Measurements from ENCODE around the gene NDUFAF2. TPM values are rescaled to one million over a fixed set of nuclear protein-coding genes. Genes with fewer than 3 reads are reported as not detected.

The NDUFAF2 gene
- total RNA-seq, 2 donors from 2014 or later: 16.6 to 17.9 TPM

DNA sequence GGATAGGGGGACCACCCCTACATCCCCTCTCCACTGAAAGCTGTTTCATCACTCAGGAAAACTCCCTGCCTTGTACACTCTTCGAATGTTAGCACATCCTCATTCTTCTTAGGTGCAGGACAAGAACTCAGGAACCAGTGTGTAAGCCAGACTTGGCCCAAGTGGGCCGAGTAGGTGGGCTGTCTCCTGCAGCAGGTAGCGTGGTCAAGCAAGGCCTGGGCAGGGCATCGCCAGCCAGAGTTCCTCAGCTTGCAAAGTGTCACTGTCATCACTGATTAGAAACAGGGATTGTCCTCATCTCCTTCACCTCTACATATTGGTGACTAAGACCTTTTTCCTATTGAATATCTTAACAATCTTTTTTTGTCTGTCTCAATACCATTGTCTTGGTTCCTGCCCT lies 194.9 kb downstream of the NDUFAF2 start:
- TF ChIP-seq CTCF (IDR thresholded peaks at IDR 0.05) (no peak), POLR2A (IDR thresholded peaks at IDR 0.05) (no peak), POLR2AphosphoS5 (IDR thresholded peaks at IDR 0.05) (no peak)
- intact Hi-C loops (cut with DNase I): no loop called here

GRCh38 chr5:61141801-61142200 lies 196.8 kb downstream of the NDUFAF2 start:
- Histone ChIP-seq H3K36me3 (no peaks in the 10 kb centered on the region), H3K4me3 (no peak overlapping the region), H3K9me3 (no peaks in the 10 kb centered on the region), H3K27me3 (replicated peaks; ENCODE audit: insufficient read depth) (no peaks in the 10 kb centered on the region), H3K27ac (no peak overlapping the region), H3K4me1 (replicated peaks) (no peaks in the 10 kb centered on the region)
- TF ChIP-seq CTCF (IDR thresholded peaks at IDR 0.05): no peak
- WGBS: 50% methylated on average over 1 of the region's 1 CpG
- intact Hi-C loops (cut with DNase I): no loop called here
- DNase-seq (ENCODE audit: low spot score): no peak

More for the DNA sequence above, 194.9 kb downstream of the NDUFAF2 start:
- DNase-seq (ENCODE audit: low spot score): no peak
- H3K36me3 ChIP-seq: no peaks in the 10 kb centered on the region
- WGBS: 89% methylated on average over 4 of the region's 4 CpGs
- no peak overlapping the region for H3K27ac ChIP-seq
- no peaks in the 10 kb centered on the region for H3K9me3 ChIP-seq
- H3K4me1 ChIP-seq (replicated peaks): no peaks in the 10 kb centered on the region
- H3K27me3 ChIP-seq (replicated peaks; ENCODE audit: insufficient read depth): no peaks in the 10 kb centered on the region
- H3K4me3 ChIP-seq: no peak overlapping the region

DNA sequence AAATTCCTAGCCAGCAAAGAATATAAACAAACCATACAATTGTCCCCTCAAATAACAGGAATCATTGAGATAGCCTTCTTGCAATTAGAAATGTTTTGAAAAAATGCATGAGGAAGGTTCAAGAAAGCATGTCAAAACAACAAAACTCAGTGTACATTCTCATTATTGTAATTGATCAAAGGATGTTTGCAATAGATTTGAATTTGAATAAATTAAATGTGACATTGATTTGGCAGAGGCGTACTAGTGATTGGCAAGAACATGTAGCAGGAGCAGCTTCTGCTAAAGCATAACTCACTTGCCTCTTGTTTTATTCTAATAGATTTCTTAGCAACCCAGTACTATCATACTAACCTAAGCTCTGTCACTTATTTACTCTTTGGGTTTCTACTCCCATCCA lies 197.4 kb downstream of the NDUFAF2 start:
- 83% methylated on average over 1 of the region's 1 CpG for WGBS
- DNase-seq (ENCODE audit: low spot score): no peak
- Histone ChIP-seq H3K4me1 (replicated peaks) (no peaks in the 10 kb centered on the region), H3K27ac (no peak overlapping the region), H3K4me3 (no peak overlapping the region), H3K27me3 (replicated peaks; ENCODE audit: insufficient read depth) (no peaks in the 10 kb centered on the region), H3K36me3 (no peaks in the 10 kb centered on the region), H3K9me3 (no peaks in the 10 kb centered on the region)
- TF ChIP-seq POLR2AphosphoS5 (IDR thresholded peaks at IDR 0.05) (no peak), POLR2A (IDR thresholded peaks at IDR 0.05) (no peak), CTCF (IDR thresholded peaks at IDR 0.05) (no peak)
- intact Hi-C loops (cut with DNase I): no loop called here

DNA sequence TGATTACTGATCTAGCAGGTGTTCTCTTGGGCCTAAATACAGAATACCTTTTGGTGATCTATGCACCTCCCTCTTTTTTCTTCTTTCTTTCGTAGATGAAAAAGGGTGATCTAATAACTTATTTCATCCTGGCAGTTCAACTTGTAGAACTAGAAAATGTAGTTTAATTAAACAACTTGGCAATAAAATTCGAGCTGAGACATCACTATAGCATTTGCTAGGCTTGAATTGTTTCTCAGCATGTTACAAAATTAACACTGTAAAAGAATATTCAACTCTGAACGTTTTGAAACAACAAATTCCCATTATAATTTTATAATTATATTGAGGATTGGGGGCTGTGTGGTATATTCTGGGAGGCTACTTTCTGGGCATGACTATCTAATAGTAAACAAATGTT lies 197.8 kb downstream of the NDUFAF2 start:
- no peak for TF ChIP-seq CTCF (IDR thresholded peaks at IDR 0.05)
- no peak for TF ChIP-seq POLR2AphosphoS5 (IDR thresholded peaks at IDR 0.05)
- no peak for TF ChIP-seq POLR2A (IDR thresholded peaks at IDR 0.05)
- no peak for DNase-seq (ENCODE audit: low spot score)
- Histone ChIP-seq H3K27ac (no peak overlapping the region), H3K9me3 (no peaks in the 10 kb centered on the region), H3K4me1 (replicated peaks) (no peaks in the 10 kb centered on the region), H3K4me3 (no peak overlapping the region), H3K27me3 (replicated peaks; ENCODE audit: insufficient read depth) (no peaks in the 10 kb centered on the region), H3K36me3 (no peaks in the 10 kb centered on the region)
- WGBS: 38% methylated on average over 3 of the region's 3 CpGs
- intact Hi-C loops (cut with DNase I): no loop called here

- H3K27me3 ChIP-seq (replicated peaks; ENCODE audit: insufficient read depth): no peaks in the 10 kb centered on the region
- H3K9me3 ChIP-seq: no peaks in the 10 kb centered on the region
- DNase-seq (ENCODE audit: low spot score): no peak
- intact Hi-C loops (cut with DNase I): no loop called here
- H3K36me3 ChIP-seq: no peaks in the 10 kb centered on the region
- H3K27ac ChIP-seq: no peak overlapping the region
- no peak for TF ChIP-seq CTCF (IDR thresholded peaks at IDR 0.05)
- no peak for TF ChIP-seq POLR2AphosphoS5 (IDR thresholded peaks at IDR 0.05)
- TF ChIP-seq POLR2A (IDR thresholded peaks at IDR 0.05): no peak
- no peaks in the 10 kb centered on the region for H3K4me1 ChIP-seq (replicated peaks)
- no peak overlapping the region for H3K4me3 ChIP-seq
These were observed 203.5 kb downstream of the NDUFAF2 start for GRCh38 chr5:61148515-61148914.

All from prostate gland (tissue), 2 donors.